Brain microvascular endothelial cell (primary cell): Measurements from ENCODE around the gene POLG.

Source experiments
- DNase-seq: peaks from one replicate; pipeline ENCODE4 v3.0.0-alpha.2; 2020
- H3K27ac ChIP-seq: fragments of 250-450 bp; sonication (Bioruptor Pico); 2 replicates; pipeline ENCODE4 v1.5.1; 2020; ENCODE audit warnings: mild to moderate bottlenecking, moderate library complexity
- H3K27me3 ChIP-seq: fragments of 250-450 bp; sonication (Bioruptor Pico); replicated peaks from 2 replicates; pipeline ENCODE4 v1.5.1; 2020; ENCODE audit warnings: mild to moderate bottlenecking
- H3K36me3 ChIP-seq: fragments of 250-450 bp; sonication (Bioruptor Pico); replicated peaks from 2 replicates; pipeline ENCODE4 v1.5.1; 2020; ENCODE audit warnings: mild to moderate bottlenecking
- H3K4me3 ChIP-seq: 2 replicates; pipeline ENCODE4 v1.5.1; 2011; ENCODE audit warnings: low read depth, mild to moderate bottlenecking, control low read depth, low read length, moderate library complexity
- in situ Hi-C: cut with HindIII; loops from 2 replicates; pipeline ENCODE4 v1.10.0; 2017; ENCODE audit warnings: low sequenced_read_pairs, low pct_ligation_motif_present
- TF ChIP-seq, protein P1 (sequence below): IDR thresholded peaks from 2 replicates; pipeline ENCODE4 v1.5.1; 2011; ENCODE audit warnings: low read depth, mild to moderate bottlenecking, moderate library complexity, low read length, control low read depth, inconsistent platforms; ENCODE audit errors: missing control alignments

The POLG gene

DNA sequence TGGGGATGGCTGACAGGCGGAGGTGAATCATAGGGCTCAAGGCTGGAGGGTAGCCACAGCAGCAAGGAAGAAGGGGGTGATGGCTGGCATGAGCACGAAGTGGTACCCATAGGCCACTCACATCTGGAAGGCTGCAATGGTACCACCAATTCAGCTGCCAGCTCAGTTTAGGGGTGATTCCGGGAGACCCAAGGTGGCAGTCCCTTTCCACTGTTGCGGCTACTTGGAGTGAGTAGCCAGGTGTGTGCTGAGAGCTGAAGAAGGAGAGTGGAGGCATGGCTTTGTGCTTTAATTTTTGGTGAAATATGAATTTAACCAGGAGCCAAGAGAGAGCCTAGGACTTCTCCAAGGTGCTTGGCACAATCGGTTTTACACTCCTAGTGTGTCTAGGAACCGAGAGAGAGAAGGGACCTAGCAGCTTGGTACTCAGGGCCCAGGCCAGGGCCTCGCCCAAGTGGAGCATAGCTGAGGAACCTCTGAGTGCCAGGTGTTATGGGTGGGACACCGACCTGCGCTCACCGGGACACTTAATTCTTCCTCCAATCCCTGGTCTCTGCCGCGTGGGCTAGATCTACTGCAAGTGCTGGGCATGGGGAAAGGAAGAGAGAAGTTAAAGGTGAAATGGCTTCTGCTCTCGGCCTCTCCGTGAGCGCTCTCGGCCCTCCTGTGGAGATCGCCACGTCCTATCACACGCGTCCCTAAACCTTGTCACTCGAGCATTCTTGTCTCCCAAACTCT, 32.2 kb upstream of the POLG start:
- Histone ChIP-seq H3K4me3 (no peak overlapping the region), H3K27ac (no peak overlapping the region), H3K27me3 (peaks cover 98% of the 10 kb centered on the region), H3K36me3 (no peaks in the 10 kb centered on the region)
- TF ChIP-seq, protein P1, sequence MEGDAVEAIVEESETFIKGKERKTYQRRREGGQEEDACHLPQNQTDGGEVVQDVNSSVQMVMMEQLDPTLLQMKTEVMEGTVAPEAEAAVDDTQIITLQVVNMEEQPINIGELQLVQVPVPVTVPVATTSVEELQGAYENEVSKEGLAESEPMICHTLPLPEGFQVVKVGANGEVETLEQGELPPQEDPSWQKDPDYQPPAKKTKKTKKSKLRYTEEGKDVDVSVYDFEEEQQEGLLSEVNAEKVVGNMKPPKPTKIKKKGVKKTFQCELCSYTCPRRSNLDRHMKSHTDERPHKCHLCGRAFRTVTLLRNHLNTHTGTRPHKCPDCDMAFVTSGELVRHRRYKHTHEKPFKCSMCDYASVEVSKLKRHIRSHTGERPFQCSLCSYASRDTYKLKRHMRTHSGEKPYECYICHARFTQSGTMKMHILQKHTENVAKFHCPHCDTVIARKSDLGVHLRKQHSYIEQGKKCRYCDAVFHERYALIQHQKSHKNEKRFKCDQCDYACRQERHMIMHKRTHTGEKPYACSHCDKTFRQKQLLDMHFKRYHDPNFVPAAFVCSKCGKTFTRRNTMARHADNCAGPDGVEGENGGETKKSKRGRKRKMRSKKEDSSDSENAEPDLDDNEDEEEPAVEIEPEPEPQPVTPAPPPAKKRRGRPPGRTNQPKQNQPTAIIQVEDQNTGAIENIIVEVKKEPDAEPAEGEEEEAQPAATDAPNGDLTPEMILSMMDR: no peak
- DNase-seq: no peak
- in situ Hi-C loops: no loop called here

GRCh38 chr15:89365462-89366065, 30.9 kb upstream of the POLG start:
- no peak for DNase-seq
- H3K27me3 ChIP-seq: peaks cover 98% of the 10 kb centered on the region
- no peak overlapping the region for H3K4me3 ChIP-seq
- H3K27ac ChIP-seq: no peak overlapping the region
- in situ Hi-C loops: no loop called here
- H3K36me3 ChIP-seq: no peaks in the 10 kb centered on the region
- TF ChIP-seq, protein P1: no peak

- H3K4me3 ChIP-seq: no peak overlapping the region
- no peak for DNase-seq
- H3K27me3 ChIP-seq: peaks cover 98% of the 10 kb centered on the region
- H3K36me3 ChIP-seq: no peaks in the 10 kb centered on the region
- in situ Hi-C loops: no loop called here
- TF ChIP-seq, protein P1: no peak
- H3K27ac ChIP-seq: no peak overlapping the region
These were observed 30.3 kb upstream of the POLG start for GRCh38 chr15:89364741-89365450.

DNA sequence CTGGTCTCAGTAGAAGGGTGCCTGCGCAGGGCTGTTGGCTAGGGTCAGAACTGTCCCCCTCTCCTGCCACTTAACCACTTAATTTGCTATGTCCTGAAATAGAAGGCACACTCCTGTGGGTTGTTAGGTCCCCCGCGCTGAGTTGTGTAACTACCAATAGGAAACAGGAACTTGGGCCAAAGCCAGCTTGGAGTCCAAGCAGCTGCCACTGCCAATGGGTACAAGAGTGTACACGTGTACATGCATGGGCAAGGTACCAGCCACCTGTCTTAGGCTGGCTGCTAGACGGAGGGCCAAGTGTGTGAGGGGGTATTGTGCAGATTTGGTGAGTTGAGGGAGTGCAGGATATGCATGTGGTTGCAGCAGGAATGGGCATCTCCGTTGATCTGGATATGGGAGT, 29.7 kb upstream of the POLG start:
- no peak for DNase-seq
- H3K27me3 ChIP-seq: peaks cover 98% of the 10 kb centered on the region
- no peak overlapping the region for H3K27ac ChIP-seq
- no peak overlapping the region for H3K4me3 ChIP-seq
- TF ChIP-seq, protein P1: no peak
- in situ Hi-C loops: no loop called here
- H3K36me3 ChIP-seq: no peaks in the 10 kb centered on the region

GRCh38 chr15:89363770-89364169, 29.1 kb upstream of the POLG start:
- in situ Hi-C loops: no loop called here
- TF ChIP-seq, protein P1: no peak
- no peak for DNase-seq
- H3K4me3 ChIP-seq: no peak overlapping the region
- peaks cover 96% of the 10 kb centered on the region for H3K27me3 ChIP-seq
- H3K36me3 ChIP-seq: no peaks in the 10 kb centered on the region
- H3K27ac ChIP-seq: no peak overlapping the region
